ENCODE data around the gene HIBCH.
A peak's percentile ranks its signal among the peaks of the same experiment; 100 is the strongest.
"Not testable (repeated sequence)": the region's sequence is repeated elsewhere in the genome, so short reads cannot be mapped to it uniquely, and the experiment has no call there.

The HIBCH gene

GRCh38 chr2:190183539-190183938, 136.1 kb downstream of the HIBCH start:
- no peak for DNase-seq

- DNase-seq = no peak
These were observed 137.5 kb downstream of the HIBCH start for GRCh38 chr2:190182071-190182524.

- DNase-seq = no peak
These were observed 138.4 kb downstream of the HIBCH start for GRCh38 chr2:190181123-190181669.

GRCh38 chr2:190180313-190181122, 139.1 kb downstream of the HIBCH start:
- peak; percentile 22 for DNase-seq

DNA sequence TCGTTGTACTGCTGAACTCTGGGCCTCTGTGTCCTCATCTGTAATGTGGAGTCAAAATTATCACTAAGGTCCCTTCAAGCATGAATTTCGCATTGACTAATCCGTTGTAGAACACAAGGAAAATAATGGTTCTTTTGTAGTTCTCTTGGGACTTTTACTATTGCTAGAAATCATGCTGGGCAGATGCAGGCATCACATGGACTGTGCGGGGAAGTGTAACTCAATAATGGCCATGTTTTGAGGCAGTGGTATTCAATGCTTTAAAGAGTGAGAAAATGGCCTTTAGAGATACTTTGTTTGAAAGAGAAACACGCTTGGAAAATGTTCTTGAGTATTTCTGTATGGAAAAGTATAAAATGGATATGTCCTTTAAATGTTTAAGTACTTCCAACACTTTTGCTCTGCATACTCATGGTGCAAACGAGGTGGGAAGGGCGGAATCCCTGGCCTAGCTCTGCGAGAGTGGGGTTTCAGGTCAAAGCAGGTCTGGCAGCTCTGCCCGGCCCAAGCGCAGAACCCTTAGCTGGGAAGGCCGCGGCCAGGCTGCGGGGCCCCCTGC, 139.8 kb downstream of the HIBCH start:
- no peak for DNase-seq

- no peak for DNase-seq
These were observed 141.4 kb downstream of the HIBCH start for GRCh38 chr2:190178066-190178722.

- no peak for DNase-seq
These were observed 142.2 kb downstream of the HIBCH start for GRCh38 chr2:190177249-190178040.

- DNase-seq = no peak
These were observed 146.2 kb downstream of the HIBCH start for GRCh38 chr2:190173392-190173791.

GRCh38 chr2:190170673-190171072, 149.0 kb downstream of the HIBCH start:
- no peak for DNase-seq

DNA sequence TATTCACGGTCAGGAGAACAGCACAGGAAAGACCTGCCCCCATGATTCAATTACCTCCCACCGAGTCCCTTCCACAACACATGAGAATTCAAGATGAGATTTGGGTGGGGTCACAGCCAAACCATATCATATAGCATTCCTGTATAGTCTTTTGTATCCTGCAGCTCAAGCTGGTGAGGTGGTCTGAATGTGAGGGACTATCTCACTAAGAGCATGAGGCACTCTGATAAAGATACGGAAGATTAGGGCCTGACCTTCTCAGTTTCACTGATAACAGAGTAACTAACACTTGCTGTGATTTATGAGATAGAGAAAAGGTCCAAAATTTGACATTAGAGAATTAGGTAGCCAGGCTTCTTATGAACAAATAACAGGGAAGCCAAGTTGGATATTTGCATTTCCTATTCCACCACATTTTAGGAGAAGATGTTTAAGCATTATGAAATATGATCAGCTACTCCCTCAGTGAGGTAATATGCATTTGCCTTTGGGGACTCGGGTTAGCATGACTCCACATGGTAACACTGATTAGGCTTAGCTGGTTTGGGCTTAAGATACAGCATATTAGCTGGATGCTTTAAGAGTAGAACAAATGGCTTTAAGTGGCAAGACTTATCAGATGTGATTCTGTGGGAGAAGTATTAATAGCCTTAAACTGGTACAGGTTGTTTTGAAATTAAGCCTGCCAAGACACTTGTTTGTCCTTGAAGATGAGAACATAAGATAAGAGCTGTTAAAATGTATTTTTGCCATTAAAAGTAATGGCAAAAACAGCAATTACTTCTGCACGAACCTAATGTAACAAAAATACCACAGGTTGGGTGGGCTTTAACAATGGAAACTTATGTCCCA, 150.2 kb downstream of the HIBCH start:
- no peak for DNase-seq

DNA sequence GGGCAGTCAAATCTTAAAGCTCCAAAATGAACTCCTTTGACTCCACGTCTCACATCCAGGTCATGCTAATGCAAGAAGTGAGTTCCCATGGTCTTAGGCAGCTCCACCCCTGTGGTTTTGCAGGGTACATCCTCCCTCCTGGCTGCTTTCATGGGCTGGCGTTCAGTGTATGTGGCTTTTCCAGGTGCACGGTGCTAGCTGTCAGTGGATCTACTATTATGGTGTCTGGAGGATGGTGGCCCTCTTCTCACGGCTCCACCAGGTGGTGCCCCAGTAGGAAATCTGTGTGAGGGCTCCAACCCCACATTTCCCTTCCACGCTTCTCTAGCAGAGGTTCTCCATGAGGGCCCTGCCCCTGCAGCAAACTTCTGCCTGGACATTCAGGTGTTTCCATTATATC, 151.9 kb downstream of the HIBCH start:
- DNase-seq = no peak

DNA sequence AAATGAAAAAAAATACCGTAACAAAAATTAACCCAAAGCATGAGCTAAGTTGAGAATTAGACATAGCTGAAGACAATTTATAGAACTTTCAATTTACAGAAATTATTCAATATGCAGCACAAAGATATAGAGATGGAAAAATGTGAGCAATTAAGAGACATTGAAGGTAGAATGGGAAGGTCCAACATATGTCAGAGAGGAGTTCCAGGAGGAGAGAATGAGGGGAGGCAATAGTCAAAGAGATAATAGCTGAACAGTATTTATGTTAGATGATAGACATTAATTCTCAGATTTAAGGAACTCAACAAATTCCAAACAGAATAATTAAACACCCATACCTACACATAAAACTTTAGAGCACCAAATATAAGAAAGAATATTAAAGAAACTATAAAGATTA, 154.1 kb downstream of the HIBCH start:
- no peak for DNase-seq

DNA sequence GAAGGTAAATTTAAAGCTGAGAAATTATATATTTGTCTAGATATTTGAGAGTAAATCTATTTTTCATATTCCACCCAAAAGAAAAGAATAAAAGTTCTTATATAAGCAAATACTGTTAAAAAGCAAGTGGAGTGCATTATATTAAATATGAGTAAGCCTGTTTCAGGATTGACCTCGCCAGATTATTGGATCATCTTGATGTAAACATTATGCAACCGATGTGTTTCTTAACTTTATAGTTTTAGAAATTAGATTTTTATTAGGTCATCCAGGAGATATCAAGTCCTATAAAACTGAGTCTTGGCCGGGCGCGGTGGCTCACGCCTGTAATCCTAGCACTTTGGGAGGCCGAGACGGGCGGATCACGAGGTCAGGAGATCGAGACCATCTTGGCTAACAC, 156.8 kb downstream of the HIBCH start:
- no peak for DNase-seq

- no peak for DNase-seq
These were observed 160.2 kb downstream of the HIBCH start for GRCh38 chr2:190159453-190159852.

DNA sequence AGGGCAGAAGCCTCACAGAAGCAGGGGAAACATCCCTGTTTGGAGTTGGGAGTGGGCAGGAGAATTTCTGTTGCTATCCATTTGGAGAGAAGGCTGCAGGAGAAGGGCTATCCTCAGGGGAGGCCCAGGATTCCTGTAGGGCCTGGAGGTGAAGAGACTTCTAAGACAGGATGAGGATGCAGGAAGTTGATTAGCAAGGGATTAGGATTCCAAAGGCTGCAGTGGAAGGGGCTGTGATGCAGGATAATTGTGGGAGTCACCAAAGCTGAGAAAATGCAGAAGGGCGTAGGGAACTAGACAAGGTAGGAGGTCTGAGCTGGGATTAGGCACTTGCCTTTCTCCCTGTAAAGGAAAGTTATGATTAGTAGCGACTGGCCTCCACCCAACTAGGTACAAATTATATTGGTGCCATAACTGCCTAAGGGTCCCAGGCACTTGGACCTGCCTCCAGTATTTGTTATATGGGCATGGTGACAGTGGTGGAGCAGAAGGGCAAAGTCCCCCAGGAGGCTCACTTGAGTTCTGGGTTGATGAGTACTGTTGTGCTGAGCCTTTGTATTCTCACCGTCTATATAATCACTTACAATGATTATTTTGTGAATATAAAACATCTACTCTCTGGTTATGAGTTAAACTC, 160.7 kb downstream of the HIBCH start:
- no peak for DNase-seq

- not testable (repeated sequence) for DNase-seq
These were observed 161.8 kb downstream of the HIBCH start for GRCh38 chr2:190157613-190158528.

DNA sequence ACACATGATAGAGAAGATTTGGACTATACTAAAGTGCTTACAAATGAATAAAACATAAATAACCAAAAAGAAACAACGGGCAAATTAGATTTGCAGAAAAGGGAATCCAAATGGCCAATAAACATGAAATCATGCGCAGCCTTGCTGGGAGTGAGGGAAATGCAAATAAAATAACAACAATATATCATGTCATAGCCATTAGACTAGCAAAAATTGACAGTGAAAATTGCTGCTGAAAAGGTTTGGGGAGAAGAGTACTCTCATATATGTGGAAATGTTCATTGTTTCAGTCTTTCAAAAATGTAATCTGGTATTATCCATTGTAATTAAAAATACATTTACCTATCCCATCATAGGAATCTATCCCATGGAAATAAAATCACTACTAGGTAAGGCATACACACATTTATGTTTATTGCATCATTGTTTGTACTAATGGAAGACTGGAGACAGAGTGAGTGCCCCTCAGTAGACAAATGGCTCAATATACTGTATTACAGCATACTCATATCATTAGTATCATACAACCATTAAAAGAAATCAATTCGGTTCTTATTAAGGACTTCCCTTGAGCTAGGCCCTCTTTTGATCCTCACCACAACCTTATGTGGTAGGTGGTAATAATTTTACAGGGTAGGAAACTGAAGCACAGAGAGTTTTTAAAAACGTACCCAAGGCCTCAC, 163.0 kb downstream of the HIBCH start:
- DNase-seq = no peak

Data from NCI-H2171 (cell line).